ENCODE measurements around the gene GINS1.

GINS1 gene

GRCh38 chr20:25478889-25479568 lies 71.6 kb downstream of the GINS1 start:
- no peak for DNase-seq

- no peak for DNase-seq
Measured at GRCh38 chr20:25479638-25480037, 72.2 kb downstream of the GINS1 start.

GRCh38 chr20:25480156-25480555 lies 72.7 kb downstream of the GINS1 start:
- DNase-seq = no peak

- no peak for DNase-seq
Measured at GRCh38 chr20:25480797-25481196, 73.3 kb downstream of the GINS1 start.

- no peak for DNase-seq
Measured at GRCh38 chr20:25481235-25481917, 73.9 kb downstream of the GINS1 start.

GRCh38 chr20:25481918-25482253 lies 74.4 kb downstream of the GINS1 start:
- DNase-seq = no peak

- DNase-seq = no peak
Measured at GRCh38 chr20:25483431-25484132, 76.1 kb downstream of the GINS1 start.

- no peak for DNase-seq
Measured at GRCh38 chr20:25484224-25484846, 76.9 kb downstream of the GINS1 start.

- DNase-seq = peak; percentile 4
Measured at GRCh38 chr20:25484911-25485511, 77.5 kb downstream of the GINS1 start.

GRCh38 chr20:25485872-25486271 lies 78.4 kb downstream of the GINS1 start:
- no peak for DNase-seq

- DNase-seq = no peak
Measured at GRCh38 chr20:25486377-25486776, 78.9 kb downstream of the GINS1 start.

- no peak for DNase-seq
Measured at GRCh38 chr20:25487306-25487705, 79.8 kb downstream of the GINS1 start.

GRCh38 chr20:25487975-25488374 lies 80.5 kb downstream of the GINS1 start:
- no peak for DNase-seq

GRCh38 chr20:25489221-25489871 lies 81.9 kb downstream of the GINS1 start:
- no peak for DNase-seq

- DNase-seq = no peak
Measured at GRCh38 chr20:25490656-25491445, 83.4 kb downstream of the GINS1 start.

GRCh38 chr20:25491446-25492038 lies 84.1 kb downstream of the GINS1 start:
- DNase-seq = no peak

GRCh38 chr20:25493137-25493536 lies 85.7 kb downstream of the GINS1 start:
- DNase-seq = no peak

GRCh38 chr20:25493748-25494505 lies 86.5 kb downstream of the GINS1 start:
- no peak for DNase-seq

GRCh38 chr20:25494506-25495188 lies 87.2 kb downstream of the GINS1 start:
- DNase-seq = no peak

- DNase-seq = no peak
Measured at GRCh38 chr20:25495189-25495824, 87.8 kb downstream of the GINS1 start.

Data from activated CD4-positive, alpha-beta T cell treated with anti-CD3 and anti-CD28 coated beads, Interleukin-10, Interleukin-2, amounts not matched to agents 100 ng/mL and 50 ng/mL, durations not matched to agents 16 hours and 8 hours (primary cell).